Skeletal muscle satellite cell (primary cell): ENCODE results near the gene CENPE.

Source experiments
- H3K27me3 ChIP-seq: 2 replicates; pipeline ENCODE4 v1.7.0; 2013; ENCODE audit warnings: low read length; ENCODE audit not compliant: control insufficient read depth, insufficient read depth
- H3K36me3 ChIP-seq: 2 replicates; pipeline ENCODE4 v1.7.0; 2013; ENCODE audit warnings: mild to moderate bottlenecking, control low read depth, low read length; ENCODE audit not compliant: insufficient read depth
- H3K4me1 ChIP-seq: 2 replicates; pipeline ENCODE4 v1.7.0; 2013; ENCODE audit warnings: low read length; ENCODE audit not compliant: control insufficient read depth, insufficient read depth
- H3K4me2 ChIP-seq: 2 replicates; pipeline ENCODE4 v1.7.0; 2013; ENCODE audit warnings: mild to moderate bottlenecking, low read length
- H3K4me3 ChIP-seq: 2 replicates; pipeline ENCODE4 v1.7.0; 2013; ENCODE audit warnings: low read length
- H3K9ac ChIP-seq: 2 replicates; pipeline ENCODE4 v1.7.0; 2013; ENCODE audit warnings: mild to moderate bottlenecking, low read depth, low read length, moderate library complexity
- H3K9me3 ChIP-seq: replicated peaks from 2 replicates; pipeline ENCODE4 v1.7.0; 2013; ENCODE audit warnings: mild to moderate bottlenecking, control low read depth, low read length

CENPE gene

GRCh38 chr4:103126126-103126525 lies 72.0 kb downstream of the CENPE start:
- no peak overlapping the region for H3K4me2 ChIP-seq
- no peaks in the 10 kb centered on the region for H3K27me3 ChIP-seq
- no peak overlapping the region for H3K9ac ChIP-seq
- H3K4me3 ChIP-seq = no peak overlapping the region
- peaks cover 13% of the 10 kb centered on the region for H3K36me3 ChIP-seq
- H3K4me1 ChIP-seq = no peaks in the 10 kb centered on the region
- peaks cover 4% of the 10 kb centered on the region for H3K9me3 ChIP-seq

GRCh38 chr4:103123114-103123513 lies 75.0 kb downstream of the CENPE start:
- no peak overlapping the region for H3K4me2 ChIP-seq
- peaks cover 10% of the 10 kb centered on the region for H3K36me3 ChIP-seq
- no peaks in the 10 kb centered on the region for H3K4me1 ChIP-seq

GRCh38 chr4:103118166-103118565 lies 80.0 kb downstream of the CENPE start:
- no peak overlapping the region for H3K4me3 ChIP-seq
- H3K9ac ChIP-seq = no peak overlapping the region
- no peaks in the 10 kb centered on the region for H3K9me3 ChIP-seq
- no peaks in the 10 kb centered on the region for H3K27me3 ChIP-seq
- H3K36me3 ChIP-seq = peaks cover 7% of the 10 kb centered on the region
- H3K4me1 ChIP-seq = no peaks in the 10 kb centered on the region
- H3K4me2 ChIP-seq = no peak overlapping the region

More at GRCh38 chr4:103123114-103123513, 75.0 kb downstream of the CENPE start:
- no peak overlapping the region for H3K4me3 ChIP-seq
- no peaks in the 10 kb centered on the region for H3K27me3 ChIP-seq
- H3K9me3 ChIP-seq = peaks cover 3% of the 10 kb centered on the region
- H3K9ac ChIP-seq = no peak overlapping the region

- Histone ChIP-seq H3K4me2 (no peak overlapping the region), H3K9ac (no peak overlapping the region), H3K27me3 (no peaks in the 10 kb centered on the region), H3K4me1 (no peaks in the 10 kb centered on the region), H3K9me3 (no peaks in the 10 kb centered on the region), H3K36me3 (peaks cover 16% of the 10 kb centered on the region), H3K4me3 (no peak overlapping the region)
These were observed 86.5 kb downstream of the CENPE start for GRCh38 chr4:103111598-103111997.

DNA sequence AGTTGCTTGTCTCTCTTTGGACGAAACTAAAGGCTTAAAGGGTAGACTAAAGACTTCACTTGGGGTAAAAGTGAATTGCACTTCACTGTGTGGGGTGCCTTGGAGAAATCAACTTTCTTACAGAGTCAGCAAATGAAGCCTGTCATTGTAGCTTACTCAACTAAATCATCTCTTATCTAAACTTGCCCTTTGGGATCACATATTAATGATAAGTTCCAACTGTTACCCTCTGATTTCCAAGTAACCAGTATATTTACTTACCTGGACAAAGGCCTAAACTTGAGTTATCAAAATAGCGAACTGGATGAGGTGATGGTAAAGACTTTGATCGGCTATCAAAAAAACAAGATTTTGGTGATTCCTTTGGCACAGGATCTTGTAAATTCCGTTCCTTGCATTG lies 89.6 kb downstream of the CENPE start:
- no peak overlapping the region for H3K4me2 ChIP-seq
- H3K27me3 ChIP-seq = no peaks in the 10 kb centered on the region
- H3K4me1 ChIP-seq = no peaks in the 10 kb centered on the region
- no peaks in the 10 kb centered on the region for H3K9me3 ChIP-seq
- no peak overlapping the region for H3K9ac ChIP-seq
- H3K4me3 ChIP-seq = no peak overlapping the region
- H3K36me3 ChIP-seq = peaks cover 13% of the 10 kb centered on the region

- no peak overlapping the region for H3K4me2 ChIP-seq
- H3K4me1 ChIP-seq = no peaks in the 10 kb centered on the region
- no peaks in the 10 kb centered on the region for H3K27me3 ChIP-seq
- H3K9ac ChIP-seq = no peak overlapping the region
- H3K36me3 ChIP-seq = peaks cover 13% of the 10 kb centered on the region
- H3K9me3 ChIP-seq = no peaks in the 10 kb centered on the region
- no peak overlapping the region for H3K4me3 ChIP-seq
These were observed 92.4 kb downstream of the CENPE start for GRCh38 chr4:103105558-103106356.

DNA sequence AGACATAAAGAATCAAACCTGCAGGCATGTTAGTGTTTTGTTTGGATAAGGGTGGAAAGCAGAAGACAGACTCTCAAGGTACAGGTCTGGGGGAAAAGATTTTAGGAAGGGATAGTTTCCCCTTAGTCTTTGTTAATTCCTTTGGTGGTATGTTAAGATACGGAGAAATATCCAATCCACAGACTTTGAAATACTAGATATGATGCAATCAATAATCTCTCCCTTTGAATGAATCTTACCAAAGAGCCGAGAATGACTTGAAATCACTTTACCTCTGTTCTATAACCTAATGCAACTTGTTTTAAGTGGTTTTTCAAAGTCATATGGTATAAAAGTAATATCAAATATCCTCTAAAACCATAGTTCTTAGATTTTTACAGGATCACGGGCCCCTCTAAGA lies 93.3 kb downstream of the CENPE start:
- Histone ChIP-seq H3K4me2 (no peak overlapping the region), H3K36me3 (peaks cover 10% of the 10 kb centered on the region), H3K27me3 (no peaks in the 10 kb centered on the region), H3K9ac (no peak overlapping the region), H3K9me3 (no peaks in the 10 kb centered on the region), H3K4me1 (no peaks in the 10 kb centered on the region), H3K4me3 (no peak overlapping the region)

DNA sequence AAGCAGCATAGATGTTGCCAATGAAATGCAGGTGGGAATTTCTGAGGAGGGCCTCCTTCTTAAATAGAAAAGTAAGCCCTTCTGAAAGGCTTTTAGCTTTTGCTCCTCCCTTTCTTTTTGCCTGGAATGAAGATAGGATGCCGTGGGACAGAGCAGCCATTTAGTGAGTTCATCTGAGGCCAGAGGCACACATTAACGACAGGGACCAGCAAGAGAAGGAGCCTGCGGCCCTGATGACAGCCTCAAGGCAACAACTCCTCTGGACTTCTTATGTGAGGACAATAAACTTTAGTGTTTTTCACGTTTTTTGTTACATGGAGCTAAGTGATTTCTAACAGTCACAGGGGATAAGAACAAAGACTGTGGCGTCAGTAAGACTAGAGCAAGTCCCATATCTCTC lies 97.5 kb downstream of the CENPE start:
- no peak overlapping the region for H3K4me3 ChIP-seq

GRCh38 chr4:103099691-103100392 lies 98.3 kb downstream of the CENPE start, which contains the start of gene BDH2:
Gene BDH2, minus strand, starts transcription at chr4:103099834. Its CDS starts 3,580 bp downstream, at chr4:103096254.
- H3K4me2 ChIP-seq = peak within 1 kb of the TSS; percentile 84
- peak within 1 kb of the TSS; percentile 71 for H3K4me3 ChIP-seq
- H3K9ac ChIP-seq = peak within 1 kb of the TSS; percentile 85

More for the DNA sequence above, 97.5 kb downstream of the CENPE start:
- Histone ChIP-seq H3K36me3 (no peaks in the 10 kb centered on the region), H3K9me3 (no peaks in the 10 kb centered on the region), H3K4me1 (peaks cover 11% of the 10 kb centered on the region), H3K9ac (no peak overlapping the region), H3K27me3 (no peaks in the 10 kb centered on the region), H3K4me2 (no peak overlapping the region)

DNA sequence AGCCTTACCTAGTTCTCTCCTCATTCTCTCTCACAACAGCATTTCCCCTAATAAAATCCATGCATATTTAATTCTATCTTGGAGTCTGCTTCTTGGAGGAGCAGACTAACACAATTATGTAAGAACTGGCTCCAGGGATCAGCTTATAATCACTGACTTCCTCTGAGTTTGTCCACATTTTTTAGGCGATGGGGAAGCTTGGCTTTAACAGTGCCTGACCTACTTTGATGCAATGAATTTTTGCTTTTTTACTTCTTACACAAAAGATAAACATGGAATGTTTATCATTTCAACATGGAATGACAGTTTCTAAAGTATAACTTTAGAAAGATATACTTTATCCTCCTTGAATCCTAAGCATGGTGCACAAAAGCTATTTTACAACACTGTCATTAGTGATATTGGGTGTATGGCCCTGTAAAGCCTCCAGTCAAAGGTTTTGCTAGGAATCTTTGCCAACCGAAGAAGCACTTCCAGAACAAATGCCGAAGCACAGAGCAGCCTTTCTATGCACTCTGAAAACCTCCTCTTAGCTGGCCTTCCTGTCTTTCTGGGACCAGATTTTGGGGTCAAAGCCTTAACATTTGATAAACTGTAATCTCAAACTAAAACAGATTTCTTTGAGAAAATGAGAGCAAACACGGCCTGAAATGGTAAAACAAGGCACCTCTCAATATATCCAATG lies 99.2 kb downstream of the CENPE start:
- H3K36me3 ChIP-seq = no peaks in the 10 kb centered on the region
- H3K4me3 ChIP-seq = peak overlapping the region; percentile 71
- H3K27me3 ChIP-seq = no peaks in the 10 kb centered on the region
- peak overlapping the region; percentile 84 for H3K4me2 ChIP-seq
- H3K9ac ChIP-seq = peak overlapping the region; percentile 85
- H3K9me3 ChIP-seq = no peaks in the 10 kb centered on the region
- peaks cover 11% of the 10 kb centered on the region for H3K4me1 ChIP-seq

More at GRCh38 chr4:103099691-103100392, 98.3 kb downstream of the CENPE start, which contains the start of gene BDH2:
- no peaks in the 10 kb centered on the region for H3K36me3 ChIP-seq
- no peaks in the 10 kb centered on the region for H3K27me3 ChIP-seq
- no peaks in the 10 kb centered on the region for H3K9me3 ChIP-seq
- H3K4me1 ChIP-seq = peaks cover 11% of the 10 kb centered on the region

GRCh38 chr4:103098341-103098740 lies 99.8 kb downstream of the CENPE start:
- peak overlapping the region; percentile 71 for H3K4me3 ChIP-seq
- H3K4me2 ChIP-seq = peak overlapping the region; percentile 84
- H3K4me1 ChIP-seq = peaks cover 11% of the 10 kb centered on the region
- H3K9ac ChIP-seq = peak overlapping the region; percentile 85
- H3K27me3 ChIP-seq = no peaks in the 10 kb centered on the region
- no peaks in the 10 kb centered on the region for H3K36me3 ChIP-seq
- H3K9me3 ChIP-seq = no peaks in the 10 kb centered on the region
